ENCODE results near the gene STAT5B. TPM values are rescaled to one million over a fixed set of nuclear protein-coding genes. Genes with fewer than 3 reads are reported as not detected.

STAT5B gene
- total and polyA plus RNA-seq, 2 of the 8 experiments (the other 6 are each of a cell fraction or from before 2014, with no cell fraction given) = 35.3 to 52.6 TPM

- H3K4me2 ChIP-seq (ENCODE audit: insufficient read depth in 1 of 2, low read depth in 2 of 2, low read length in 2 of 2) = no peak overlapping the region
- H3K9ac ChIP-seq (replicated peaks in 1 of 4; ENCODE audit: extremely low read depth in 1 of 4, low read depth in 3 of 4, low read length in 3 of 4) = no peak overlapping the region
- H2AFZ ChIP-seq (ENCODE audit: low read length) = no peak overlapping the region
- WGBS, 2 experiments (ENCODE audit: extremely low coverage in 1 of 2, insufficient coverage in 1 of 2, insufficient read length in 1 of 2, insufficient replicate concordance in 2 of 2, low coverage in 1 of 2, low lambda C conversion rate in 2 of 2, missing lambda C conversion rate in 1 of 2) = 92% methylated on average over 6 of the region's 6 CpGs; no CpG with 5 or more reads in 1 of the 2 experiments
- FAIRE-seq (no peak), DNase-seq (ENCODE audit: low read depth in 1 of 2, low spot score in 2 of 2) (no peak)
- no peak overlapping the region for H3K23ac ChIP-seq (ENCODE audit: insufficient read length)
- no peaks in the 10 kb centered on the region for H3K23me2 ChIP-seq (ENCODE audit: low read depth, low read length)
- H4K5ac ChIP-seq (ENCODE audit: insufficient read length, low read depth, low read length) = no peak overlapping the region
- POLR2A ChIA-PET (ENCODE audit: partially characterized antibody) = no interaction called here
- H4K91ac ChIP-seq (replicated peaks; ENCODE audit: insufficient read length, low read length) = no peak overlapping the region
- no peaks in the 10 kb centered on the region for H3K36me3 ChIP-seq (ENCODE audit: control insufficient read depth in 2 of 4, insufficient read depth in 4 of 4, low read length in 3 of 4)
- H3K4ac ChIP-seq (replicated peaks; ENCODE audit: insufficient read length, low read depth, low read length) = no peak overlapping the region
- CTCF ChIA-PET (ENCODE audit: partially characterized antibody) = interaction anchor here (1.4 kb wide), 1 partner anchor 206 kb away, joined by 3 read pairs; no protein-coding TSS in a partner anchor
- H3K27me3 ChIP-seq (replicated peaks in 1 of 4; ENCODE audit: control insufficient read depth in 3 of 4, extremely low read depth in 1 of 4, insufficient read depth in 3 of 4, low read length in 3 of 4) = no peaks in the 10 kb centered on the region
- no peak overlapping the region for H2BK20ac ChIP-seq (ENCODE audit: low read length)
- H4K8ac ChIP-seq (ENCODE audit: extremely low read depth, insufficient read depth, low read length) = no peak overlapping the region
- no peak overlapping the region for H3K14ac ChIP-seq (ENCODE audit: insufficient read length)
- H3K79me1 ChIP-seq (ENCODE audit: low read depth, low read length) = no peaks in the 10 kb centered on the region
- no peak overlapping the region for H2BK12ac ChIP-seq (ENCODE audit: low read depth, low read length)
- no peaks in the 10 kb centered on the region for H3K9me3 ChIP-seq (ENCODE audit: insufficient read depth in 2 of 2, low read depth in 1 of 2, low read length in 1 of 2)
- no peak overlapping the region for H3K56ac ChIP-seq (replicated peaks; ENCODE audit: insufficient read length, low read depth, low read length)
- no peaks in the 10 kb centered on the region; a peak in 2 of 7 replicates for H3K4me1 ChIP-seq (replicated peaks in 1 of 4; ENCODE audit: control insufficient read depth in 3 of 4, insufficient read depth in 4 of 4, low read length in 3 of 4)
- no peak overlapping the region for H2BK5ac ChIP-seq (ENCODE audit: low read depth, low read length)
- no peak overlapping the region for H2BK15ac ChIP-seq (ENCODE audit: low read length)
- H3K4me3 ChIP-seq (ENCODE audit: extremely low read depth in 1 of 4, insufficient read depth in 2 of 4, low read depth in 3 of 4, low read length in 4 of 4) = no peak overlapping the region
- no peak overlapping the region for H2BK120ac ChIP-seq (replicated peaks; ENCODE audit: low read depth, low read length)
- no peaks in the 10 kb centered on the region for H3K79me2 ChIP-seq (ENCODE audit: control insufficient read depth in 1 of 2, insufficient read depth in 2 of 2, low read length in 2 of 2)
- no peak overlapping the region for H3K27ac ChIP-seq (ENCODE audit: low read depth, low read length)
- H3K18ac ChIP-seq (ENCODE audit: extremely low read depth, low read length) = no peak overlapping the region
- H4K20me1 ChIP-seq (replicated peaks in 1 of 2; ENCODE audit: control insufficient read depth in 1 of 2, insufficient read depth in 2 of 2, low read length in 2 of 2) = no peaks in the 10 kb centered on the region
- no peak overlapping the region for H2AK5ac ChIP-seq (ENCODE audit: low read depth, low read length)
- TF ChIP-seq USF2 (IDR thresholded peaks at IDR 0.05; ENCODE audit: low read length) = no peak
- no peak for TF ChIP-seq TAF7 (optimal IDR thresholded peaks at IDR 0.05; ENCODE audit: borderline replicate concordance, low read depth, low read length)
- no peak for TF ChIP-seq CBX8 (IDR thresholded peaks at IDR 0.05; ENCODE audit: borderline replicate concordance, low read depth, low read length)
- TF ChIP-seq CEBPB (IDR thresholded peaks at IDR 0.05; ENCODE audit: low read depth, low read length) = no peak
- no peak for TF ChIP-seq CHD1 (IDR thresholded peaks at IDR 0.05; ENCODE audit: low read depth, low read length)
- TF ChIP-seq SIN3A (conservative IDR thresholded peaks at IDR 0.05 in 1 of 2, IDR thresholded peaks at IDR 0.05 in 1 of 2; ENCODE audit: low read depth in 1 of 2, low read length in 2 of 2) = no peak
- no peak for TF ChIP-seq CTBP2 (IDR thresholded peaks at IDR 0.05; ENCODE audit: borderline replicate concordance, insufficient read depth, insufficient read length, low read length)
- no peak for TF ChIP-seq CREB1 (IDR thresholded peaks at IDR 0.05)
- TF ChIP-seq CBX5 (IDR thresholded peaks at IDR 0.05; ENCODE audit: low read depth, low read length) = no peak
- no peak for TF ChIP-seq BACH1 (IDR thresholded peaks at IDR 0.05; ENCODE audit: low read length)
- TF ChIP-seq TEAD4 (IDR thresholded peaks at IDR 0.05; ENCODE audit: low read depth, low read length) = no peak
- no peak for TF ChIP-seq GABPA (IDR thresholded peaks at IDR 0.05; ENCODE audit: borderline replicate concordance, insufficient read depth, low read length)
- TF ChIP-seq RNF2 (IDR thresholded peaks at IDR 0.05; ENCODE audit: borderline replicate concordance, low read depth, low read length, missing control alignments, poor library complexity, severe bottlenecking) = no peak
These were observed 110.4 kb downstream of the STAT5B start for GRCh38 chr17:42165751-42166150.

Measured in H1 (cell line).